Activated CD4-positive, CD25-positive, alpha-beta regulatory T cell treated with anti-CD3 and anti-CD28 coated beads, Interleukin-2, amount 50 U/mL, for 72 hours (primary cell): ENCODE results near the gene ODAPH.

Experiments used
- DNase-seq: peaks from one replicate; pipeline ENCODE4 v3.0.0; 2021

ODAPH gene

GRCh38 chr4:75545526-75545925 is 10.3 kb upstream of the ODAPH start:
- no peak for DNase-seq

GRCh38 chr4:75547647-75548387 is 8.0 kb upstream of the ODAPH start:
- no peak for DNase-seq

- DNase-seq, result no peak
Observed at GRCh38 chr4:75549019-75549418, 6.8 kb upstream of the ODAPH start.

GRCh38 chr4:75552452-75552851 is 3.4 kb upstream of the ODAPH start:
- no peak for DNase-seq

- DNase-seq, result no peak
Observed at GRCh38 chr4:75557696-75558095, 1.8 kb downstream of the ODAPH start.

- DNase-seq, result no peak
Observed at GRCh38 chr4:75561789-75562188, 5.9 kb downstream of the ODAPH start.

- no peak for DNase-seq
Observed at GRCh38 chr4:75564023-75564422, 8.2 kb downstream of the ODAPH start.

GRCh38 chr4:75565481-75565880 is 9.6 kb downstream of the ODAPH start:
- DNase-seq, result no peak

GRCh38 chr4:75566911-75567310 is 11.0 kb downstream of the ODAPH start:
- DNase-seq, result no peak

GRCh38 chr4:75567725-75568124 is 11.9 kb downstream of the ODAPH start:
- no peak for DNase-seq

GRCh38 chr4:75584067-75584466 is 28.2 kb downstream of the ODAPH start:
- no peak for DNase-seq

GRCh38 chr4:75593393-75593792 is 37.5 kb downstream of the ODAPH start:
- no peak for DNase-seq

GRCh38 chr4:75596061-75596460 is 40.2 kb downstream of the ODAPH start:
- no peak for DNase-seq

- no peak for DNase-seq
Observed at GRCh38 chr4:75598390-75598789, 42.5 kb downstream of the ODAPH start.

- no peak for DNase-seq
Observed at GRCh38 chr4:75599647-75600046, 43.8 kb downstream of the ODAPH start.

GRCh38 chr4:75605928-75606327 is 50.1 kb downstream of the ODAPH start:
- no peak for DNase-seq

GRCh38 chr4:75612306-75612705 is 56.4 kb downstream of the ODAPH start:
- DNase-seq, result no peak
